Neural cell (in vitro differentiated cells): ENCODE results near the gene DAPP1. TPM values are rescaled to one million over a fixed set of nuclear protein-coding genes. Genes with fewer than 3 reads are reported as not detected.

Experiments used
- H2AFZ ChIP-seq: fragments of 200-600, 300-800 bp; sonication (generic), shearing (Covaris generic); 2 replicates; pipeline ENCODE4 v1.6.0; 2014; ENCODE audit warnings: low read depth, mild to moderate bottlenecking, antibody characterized with exemption, low read length, moderate library complexity
- H3F3A ChIP-seq: fragments of 200-600 bp; shearing (Covaris generic); 2 replicates; pipeline ENCODE4 v1.6.1; 2016; ENCODE audit warnings: mild to moderate bottlenecking, moderate library complexity, mixed read lengths, antibody characterized with exemption, low read length; ENCODE audit not compliant: insufficient read depth, poor library complexity, severe bottlenecking
- H3K27ac ChIP-seq: fragments of 200-600, 300-800 bp; sonication (generic), shearing (Covaris generic); 2 replicates; pipeline ENCODE4 v1.5.1; 2014; ENCODE audit warnings: mild to moderate bottlenecking, low read length, moderate library complexity
- H3K27me3 ChIP-seq: fragments of 300-800, 200-600 bp; sonication (generic), shearing (Covaris generic); 2 replicates; pipeline ENCODE4 v1.6.0; 2014; ENCODE audit warnings: mild to moderate bottlenecking, low read depth, low read length, moderate library complexity; ENCODE audit not compliant: insufficient read depth
- H3K36me3 ChIP-seq: fragments of 300-800, 200-600 bp; sonication (generic), shearing (Covaris generic); 2 replicates; pipeline ENCODE4 v1.5.1; 2014; ENCODE audit warnings: mild to moderate bottlenecking, antibody characterized with exemption, low read length, moderate library complexity; ENCODE audit not compliant: insufficient read depth
- H3K4me2 ChIP-seq: fragments of 300-800, 200-600 bp; sonication (generic), shearing (Covaris generic); 2 replicates; pipeline ENCODE4 v1.6.0; 2014; ENCODE audit warnings: mild to moderate bottlenecking, low read length
- H3K4me3 ChIP-seq: fragments of 300-800, 200-600 bp; sonication (generic), shearing (Covaris generic); 2 replicates; pipeline ENCODE4 v1.5.1; 2014; ENCODE audit warnings: mild to moderate bottlenecking, low read length, moderate library complexity
- H3K79me2 ChIP-seq: fragments of 200-600 bp; shearing (Covaris generic); replicated peaks from 2 replicates; pipeline ENCODE4 v1.6.0; 2014; ENCODE audit warnings: mild to moderate bottlenecking, low read length, moderate library complexity; ENCODE audit not compliant: insufficient read depth
- H3K9ac ChIP-seq: fragments of 300-800, 200-600 bp; sonication (generic), shearing (Covaris generic); 2 replicates; pipeline ENCODE4 v1.6.1; 2016; ENCODE audit warnings: mild to moderate bottlenecking, low read length, mixed read lengths
- H3K9me2 ChIP-seq: fragments of 200-600 bp; shearing (Covaris generic); 2 replicates; pipeline ENCODE4 v1.6.1; 2016; ENCODE audit warnings: mild to moderate bottlenecking, low read length, mixed read lengths; ENCODE audit not compliant: insufficient read depth
- H3K9me3 ChIP-seq: fragments of 200-600, 300-800 bp; sonication (generic), shearing (Covaris generic); 2 replicates; pipeline ENCODE4 v1.6.1; 2016; ENCODE audit warnings: mild to moderate bottlenecking, mixed run types, low read length, moderate library complexity, mixed read lengths
- H4K20me1 ChIP-seq: fragments of 200-600 bp; shearing (Covaris generic); 2 replicates; pipeline ENCODE4 v1.6.1; 2016; ENCODE audit warnings: mild to moderate bottlenecking, mixed run types; ENCODE audit not compliant: insufficient read depth
- CTCF ChIP-seq: fragments of 450-650 bp; IDR thresholded peaks from 2 replicates; pipeline ENCODE4 v1.5.1; 2014; ENCODE audit warnings: antibody characterized with exemption, mild to moderate bottlenecking, moderate library complexity; ENCODE audit not compliant: poor library complexity, severe bottlenecking
- EP300 ChIP-seq: fragments of 450-650 bp; conservative IDR thresholded peaks from 2 replicates; pipeline ENCODE4 v1.6.1; 2014; ENCODE audit warnings: antibody characterized with exemption, mild to moderate bottlenecking, moderate library complexity; ENCODE audit not compliant: poor library complexity, severe bottlenecking
- EZH2 ChIP-seq: fragments of 200-600, 300-800 bp; shearing (Covaris generic), sonication (generic); IDR thresholded peaks from 2 replicates; pipeline ENCODE4 v1.6.1; 2014; ENCODE audit warnings: antibody characterized with exemption, low read length, borderline replicate concordance, mild to moderate bottlenecking; ENCODE audit not compliant: insufficient read depth, poor library complexity, severe bottlenecking
- MXI1 ChIP-seq: fragments of 450-650 bp; conservative IDR thresholded peaks from 2 replicates; pipeline ENCODE4 v1.6.1; 2014; ENCODE audit warnings: antibody characterized with exemption, mild to moderate bottlenecking; ENCODE audit not compliant: poor library complexity, severe bottlenecking
- POLR2AphosphoS5 ChIP-seq: IDR thresholded peaks from 2 replicates; pipeline ENCODE4 v1.6.1; 2012
- RAD21 ChIP-seq: fragments of 450-650 bp; conservative IDR thresholded peaks from 2 replicates; pipeline ENCODE4 v1.6.1; 2014; ENCODE audit warnings: antibody characterized with exemption, mild to moderate bottlenecking, moderate library complexity
- REST ChIP-seq: IDR thresholded peaks from 2 replicates; pipeline ENCODE4 v1.6.1; 2012; ENCODE audit warnings: borderline replicate concordance
- SMC3 ChIP-seq: fragments of 450-650 bp; conservative IDR thresholded peaks from 2 replicates; pipeline ENCODE4 v1.6.1; 2014; ENCODE audit warnings: antibody characterized with exemption, mild to moderate bottlenecking, moderate library complexity; ENCODE audit not compliant: poor library complexity
- TAF1 ChIP-seq: IDR thresholded peaks from 2 replicates; pipeline ENCODE4 v1.6.1; 2012; ENCODE audit warnings: low read depth
- polyA plus RNA-seq: library from polyadenylated mRNA; depleted of rRNA; stranded (reverse); fragments of >200 nt; gene quantifications from 2 replicates; pipeline ENCODE4 v1.2.3, GENCODE V29; 2014

The DAPP1 gene
- polyA plus RNA-seq, 1 donor from 2014 or later, result not detected

GRCh38 chr4:99885063-99885664 lies 68.5 kb downstream of the DAPP1 start:
- no peaks in the 10 kb centered on the region for H3F3A ChIP-seq
- H3K27ac ChIP-seq, result no peak overlapping the region
- H3K27me3 ChIP-seq, result no peaks in the 10 kb centered on the region
- peaks cover 14% of the 10 kb centered on the region for H3K36me3 ChIP-seq
- no peak overlapping the region for H3K4me2 ChIP-seq
- H3K79me2 ChIP-seq, result peaks cover 12% of the 10 kb centered on the region
- no peaks in the 10 kb centered on the region for H3K9me3 ChIP-seq
- no peak overlapping the region for H3K9ac ChIP-seq
- no peak overlapping the region for H3K4me3 ChIP-seq
- TF ChIP-seq SMC3 (peak; percentile 70), MXI1 (no peak), CTCF (peak; percentile 70), REST (no peak), POLR2AphosphoS5 (no peak), RAD21 (peak; percentile 74), EZH2 (no peak), EP300 (no peak), TAF1 (no peak)
- H4K20me1 ChIP-seq, result no peaks in the 10 kb centered on the region
- H2AFZ ChIP-seq, result no peak overlapping the region
- H3K9me2 ChIP-seq, result no peaks in the 10 kb centered on the region

- Histone ChIP-seq H3K9ac (no peak overlapping the region), H3K4me2 (no peak overlapping the region), H3K9me3 (no peaks in the 10 kb centered on the region), H4K20me1 (no peaks in the 10 kb centered on the region), H3K4me3 (no peak overlapping the region), H3K27ac (no peak overlapping the region), H3K27me3 (no peaks in the 10 kb centered on the region), H3F3A (no peaks in the 10 kb centered on the region), H3K79me2 (peaks cover 17% of the 10 kb centered on the region), H3K36me3 (peaks cover 14% of the 10 kb centered on the region), H3K9me2 (no peaks in the 10 kb centered on the region), H2AFZ (no peak overlapping the region)
- TF ChIP-seq SMC3 (no peak), POLR2AphosphoS5 (no peak)
Observed at GRCh38 chr4:99885687-99886086, 69.1 kb downstream of the DAPP1 start.

- TF ChIP-seq RAD21 (no peak), REST (no peak), MXI1 (no peak), EP300 (no peak), POLR2AphosphoS5 (no peak), SMC3 (no peak), TAF1 (no peak)
Observed at GRCh38 chr4:99886146-99886545, 69.5 kb downstream of the DAPP1 start.

More at GRCh38 chr4:99886146-99886545, 69.5 kb downstream of the DAPP1 start:
- Histone ChIP-seq H3F3A (no peaks in the 10 kb centered on the region), H4K20me1 (no peaks in the 10 kb centered on the region), H3K36me3 (peaks cover 13% of the 10 kb centered on the region), H3K79me2 (peaks cover 21% of the 10 kb centered on the region), H3K9me3 (no peaks in the 10 kb centered on the region), H3K4me3 (no peak overlapping the region), H3K9ac (no peak overlapping the region), H3K27ac (no peak overlapping the region), H3K27me3 (no peaks in the 10 kb centered on the region), H3K9me2 (no peaks in the 10 kb centered on the region), H3K4me2 (no peak overlapping the region), H2AFZ (no peak overlapping the region)
